ENCODE results near the gene ZNF304.

Gene ZNF304

GRCh38 chr19:57350877-57351805 lies at the start of gene ZNF304:
ZNF304 (plus strand) TSS chr19:57351271; CDS start chr19:57351665, 394 bp downstream.
- DNase-seq (ENCODE audit: low read depth in 2 of 3, low spot score in 1 of 3): peak; percentile 68 to 78 (median 77)

GRCh38 chr19:57302020-57302465 lies 49.0 kb upstream of the ZNF304 start:
- no peak for DNase-seq (ENCODE audit: low read depth in 2 of 3, low spot score in 1 of 3)

GRCh38 chr19:57302727-57303401 lies 48.2 kb upstream of the ZNF304 start:
- no peak for DNase-seq (ENCODE audit: low read depth in 2 of 3, low spot score in 1 of 3)

GRCh38 chr19:57305056-57305455 lies 46.0 kb upstream of the ZNF304 start:
- no peak for DNase-seq (ENCODE audit: low read depth in 2 of 3, low spot score in 1 of 3)

- DNase-seq (ENCODE audit: low read depth in 2 of 3, low spot score in 1 of 3): no peak
Measured at GRCh38 chr19:57308514-57308913, 42.6 kb upstream of the ZNF304 start.

- no peak for DNase-seq (ENCODE audit: low read depth in 2 of 3, low spot score in 1 of 3)
Measured at GRCh38 chr19:57310792-57311191, 40.3 kb upstream of the ZNF304 start.

GRCh38 chr19:57314146-57314545 lies 36.9 kb upstream of the ZNF304 start:
- DNase-seq (ENCODE audit: low read depth in 2 of 3, low spot score in 1 of 3): no peak

GRCh38 chr19:57317503-57317902 lies 33.6 kb upstream of the ZNF304 start:
- no peak for DNase-seq (ENCODE audit: low read depth in 2 of 3, low spot score in 1 of 3)

- DNase-seq (ENCODE audit: low read depth in 2 of 3, low spot score in 1 of 3): no peak
Measured at GRCh38 chr19:57319869-57320179, 31.2 kb upstream of the ZNF304 start.

- peak; percentile 85 to 88 (median 85) for DNase-seq (ENCODE audit: low read depth in 2 of 3, low spot score in 1 of 3)
Measured at GRCh38 chr19:57320180-57321084, 30.6 kb upstream of the ZNF304 start, which contains the start of gene ZNF543. ZNF543 (plus strand) TSS chr19:57320472; CDS start chr19:57320854, 382 bp downstream.

- DNase-seq (ENCODE audit: low read depth in 2 of 3, low spot score in 1 of 3): no peak
Measured at GRCh38 chr19:57321116-57321515, 30.0 kb upstream of the ZNF304 start.

GRCh38 chr19:57321751-57322150 lies 29.3 kb upstream of the ZNF304 start:
- no peak for DNase-seq (ENCODE audit: low read depth in 2 of 3, low spot score in 1 of 3)

- no peak for DNase-seq (ENCODE audit: low read depth in 2 of 3, low spot score in 1 of 3)
Measured at GRCh38 chr19:57324992-57325391, 26.1 kb upstream of the ZNF304 start.

- DNase-seq (ENCODE audit: low read depth in 2 of 3, low spot score in 1 of 3): no peak
Measured at GRCh38 chr19:57327993-57328392, 23.1 kb upstream of the ZNF304 start.

- no peak for DNase-seq (ENCODE audit: low read depth in 2 of 3, low spot score in 1 of 3)
Measured at GRCh38 chr19:57334191-57334590, 16.9 kb upstream of the ZNF304 start.

GRCh38 chr19:57338877-57339276 lies 12.2 kb upstream of the ZNF304 start:
- DNase-seq (ENCODE audit: low read depth in 2 of 3, low spot score in 1 of 3): no peak

- no peak for DNase-seq (ENCODE audit: low read depth in 2 of 3, low spot score in 1 of 3)
Measured at GRCh38 chr19:57342582-57342981, 8.5 kb upstream of the ZNF304 start.

- DNase-seq (ENCODE audit: low read depth in 2 of 3, low spot score in 1 of 3): no peak
Measured at GRCh38 chr19:57348136-57348535, 2.9 kb upstream of the ZNF304 start.

GRCh38 chr19:57351867-57352266 lies 796 bp downstream of the ZNF304 start:
- no peak for DNase-seq (ENCODE audit: low read depth in 2 of 3, low spot score in 1 of 3)

GRCh38 chr19:57355916-57356315 lies 4.8 kb downstream of the ZNF304 start:
- no peak for DNase-seq (ENCODE audit: low read depth in 2 of 3, low spot score in 1 of 3)

- DNase-seq (ENCODE audit: low read depth in 2 of 3, low spot score in 1 of 3): no peak
Measured at GRCh38 chr19:57357406-57357805, 6.3 kb downstream of the ZNF304 start.
